NCI-H128 (cell line): ENCODE results near the gene DUOX2.
"Not testable (repeated sequence)": the region's sequence is repeated elsewhere in the genome, so short reads cannot be mapped to it uniquely, and the experiment has no call there.

Experiments used
- DNase-seq: peaks from one replicate; lab custom pipeline; 2025; ENCODE audit not compliant: unreplicated experiment; lab: John Stamatoyannopoulos, UW

The DUOX2 gene

DNA sequence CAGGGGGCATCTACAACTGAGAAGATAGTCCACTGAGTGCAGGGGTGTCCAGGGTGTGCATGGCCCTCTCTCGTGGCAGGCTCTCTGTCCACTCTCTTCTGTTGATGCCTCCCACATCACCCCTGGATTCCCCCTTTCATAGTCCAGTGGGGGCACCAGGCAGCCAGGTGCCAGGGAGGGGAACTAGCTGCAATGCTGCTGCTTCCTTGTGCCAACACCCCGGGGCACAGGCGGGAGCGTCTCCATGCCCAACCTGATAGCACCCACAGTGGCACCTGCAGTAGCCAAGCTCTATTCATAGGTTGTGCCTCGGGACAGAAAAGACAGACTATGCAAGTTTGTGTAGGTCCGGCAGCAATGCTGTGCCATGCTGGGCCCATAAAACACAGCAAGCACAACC is 11.7 kb downstream of the DUOX2 start:
- DNase-seq, result no peak

DNA sequence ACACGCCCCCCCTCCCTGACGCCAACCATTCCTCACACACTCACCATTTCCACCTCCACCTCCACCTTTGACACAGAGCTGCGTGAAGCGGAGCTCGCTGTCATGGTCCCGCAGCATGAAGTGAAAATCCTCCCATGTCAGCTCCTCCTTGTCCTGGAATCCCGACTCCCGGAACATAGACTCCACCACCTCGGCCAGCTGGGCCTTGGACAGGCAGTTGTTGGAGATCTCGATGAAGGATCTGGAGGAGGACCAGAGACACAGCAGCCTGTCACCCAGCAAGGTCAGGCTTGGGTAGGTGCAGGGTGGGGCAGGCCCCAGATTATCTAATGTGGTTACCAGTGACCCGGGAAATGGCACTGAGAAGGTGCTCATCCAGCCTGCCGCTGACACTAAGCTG is 12.2 kb downstream of the DUOX2 start:
- DNase-seq, result no peak

DNA sequence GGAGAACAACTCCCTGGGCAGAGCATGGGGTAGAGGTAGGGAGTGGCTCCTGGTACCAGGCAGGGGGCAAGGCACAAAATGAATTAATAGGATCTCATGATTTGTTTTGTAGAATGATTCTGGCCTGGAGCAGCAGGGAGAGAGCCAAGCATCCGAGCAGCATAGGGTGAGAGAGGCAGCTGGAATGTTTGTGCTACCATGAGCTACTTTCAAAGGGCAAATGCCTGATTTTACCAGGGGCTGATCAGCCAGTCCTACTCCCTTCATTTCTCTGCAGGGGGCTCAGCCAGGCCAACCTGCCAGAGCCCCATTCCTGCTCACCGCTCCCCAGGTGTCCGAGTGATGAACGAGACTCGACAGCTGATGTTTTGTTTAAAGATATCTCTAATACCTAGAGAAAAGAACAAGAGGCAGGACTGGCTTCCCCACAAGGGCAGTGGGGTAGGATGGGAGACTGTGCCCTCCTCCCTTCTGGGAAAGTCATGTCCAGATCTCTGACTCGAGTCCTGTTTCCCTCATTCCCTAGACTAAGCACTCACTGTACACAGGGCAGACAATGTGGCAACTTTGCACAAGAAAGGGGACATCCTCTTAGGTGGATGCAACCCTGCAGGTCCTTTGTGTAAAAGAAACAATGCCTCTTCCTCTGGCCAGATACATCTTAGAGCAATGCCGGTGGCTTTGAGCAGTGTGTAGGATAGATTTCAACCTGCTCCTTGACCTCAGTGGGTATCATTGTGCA is 12.9 kb downstream of the DUOX2 start:
- DNase-seq, result no peak

DNA sequence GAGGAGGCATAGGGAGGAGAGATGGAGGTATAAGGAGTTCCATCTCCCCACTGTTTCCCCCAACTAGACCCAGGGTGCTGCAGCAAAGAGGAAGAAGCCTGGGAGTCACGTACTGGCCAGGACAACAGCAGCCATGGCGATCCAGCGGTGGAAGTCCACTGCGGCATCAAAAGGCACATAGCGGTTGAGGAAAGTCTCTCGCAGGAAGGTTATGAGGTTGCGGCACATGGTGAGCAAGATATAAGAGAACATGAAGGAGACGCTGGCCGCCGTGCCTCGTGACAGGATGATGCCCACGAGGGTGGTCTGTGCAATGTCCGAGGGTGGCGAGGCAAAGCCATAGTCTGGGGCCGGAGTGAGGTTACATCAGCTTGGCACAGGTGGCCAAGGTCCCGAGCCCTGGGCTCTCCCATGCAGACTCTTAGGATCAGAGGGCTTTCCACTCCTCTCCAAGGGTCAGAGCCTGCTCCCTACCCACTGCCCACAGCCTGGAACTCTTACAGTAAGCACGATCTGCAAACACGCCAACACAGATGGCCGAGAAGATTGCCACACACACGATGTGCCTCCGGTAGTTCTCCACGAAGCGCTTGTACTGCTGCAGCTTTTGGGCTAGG is 14.3 kb downstream of the DUOX2 start:
- DNase-seq, result no peak

DNA sequence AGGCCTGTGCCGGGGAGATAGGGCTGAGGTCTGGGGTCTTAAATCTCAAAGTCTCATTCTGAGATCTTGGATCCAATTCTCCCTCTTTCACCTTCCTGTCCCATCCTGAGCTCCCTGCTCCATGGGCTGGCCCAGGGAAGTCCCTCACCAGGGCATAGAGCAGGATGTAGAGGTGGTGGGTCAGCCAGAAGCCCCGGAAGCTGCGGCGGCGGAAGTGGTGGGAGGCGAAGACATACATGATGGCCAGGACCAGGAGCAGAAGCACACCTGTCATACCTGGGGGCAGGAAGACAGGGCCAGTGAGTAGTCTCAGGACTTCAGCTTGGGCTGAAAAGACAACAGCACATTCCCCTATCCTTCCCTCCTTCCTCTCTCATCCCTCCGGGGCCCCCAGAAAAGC is 16.5 kb downstream of the DUOX2 start:
- no peak for DNase-seq

DNA sequence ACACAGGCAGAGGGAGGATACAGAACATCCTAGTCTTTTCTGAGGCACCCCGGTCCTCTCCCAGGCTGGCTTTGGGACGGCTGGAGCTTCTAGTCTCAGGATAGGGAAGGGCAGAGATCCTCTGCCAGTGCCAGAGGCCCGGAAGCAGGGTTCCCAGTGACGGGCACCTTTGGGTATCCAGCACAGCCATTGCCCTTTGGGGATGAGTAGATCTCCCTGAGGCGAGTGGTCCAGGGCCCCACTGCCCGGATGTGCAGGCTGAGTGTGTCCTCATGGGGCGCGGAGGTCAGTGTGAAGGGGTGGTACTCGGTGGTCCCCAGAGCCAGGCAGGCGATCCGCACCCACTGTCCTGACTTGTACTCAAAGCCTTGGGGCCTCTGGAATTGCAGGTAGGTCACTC is 18.3 kb downstream of the DUOX2 start:
- DNase-seq, result no peak

DNA sequence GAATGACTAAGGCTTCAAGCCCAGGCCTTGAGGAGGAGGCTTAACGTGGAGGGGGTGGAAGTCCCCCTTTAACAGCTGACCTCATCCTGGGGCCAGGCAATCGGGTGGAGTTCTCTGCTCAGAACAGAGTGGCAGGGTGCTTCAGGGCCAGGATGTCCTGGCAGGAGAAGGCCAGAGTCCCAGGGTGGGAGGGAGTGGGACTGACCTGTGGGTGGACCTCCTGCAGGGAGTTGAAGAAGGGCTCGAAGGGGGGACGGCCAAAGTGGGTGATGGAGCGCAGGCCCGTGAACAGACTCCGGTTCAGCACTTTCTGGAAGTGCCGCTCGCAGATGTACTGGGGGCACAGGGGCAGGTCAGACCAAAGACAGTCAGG is 19.6 kb downstream of the DUOX2 start:
- DNase-seq, result no peak

DNA sequence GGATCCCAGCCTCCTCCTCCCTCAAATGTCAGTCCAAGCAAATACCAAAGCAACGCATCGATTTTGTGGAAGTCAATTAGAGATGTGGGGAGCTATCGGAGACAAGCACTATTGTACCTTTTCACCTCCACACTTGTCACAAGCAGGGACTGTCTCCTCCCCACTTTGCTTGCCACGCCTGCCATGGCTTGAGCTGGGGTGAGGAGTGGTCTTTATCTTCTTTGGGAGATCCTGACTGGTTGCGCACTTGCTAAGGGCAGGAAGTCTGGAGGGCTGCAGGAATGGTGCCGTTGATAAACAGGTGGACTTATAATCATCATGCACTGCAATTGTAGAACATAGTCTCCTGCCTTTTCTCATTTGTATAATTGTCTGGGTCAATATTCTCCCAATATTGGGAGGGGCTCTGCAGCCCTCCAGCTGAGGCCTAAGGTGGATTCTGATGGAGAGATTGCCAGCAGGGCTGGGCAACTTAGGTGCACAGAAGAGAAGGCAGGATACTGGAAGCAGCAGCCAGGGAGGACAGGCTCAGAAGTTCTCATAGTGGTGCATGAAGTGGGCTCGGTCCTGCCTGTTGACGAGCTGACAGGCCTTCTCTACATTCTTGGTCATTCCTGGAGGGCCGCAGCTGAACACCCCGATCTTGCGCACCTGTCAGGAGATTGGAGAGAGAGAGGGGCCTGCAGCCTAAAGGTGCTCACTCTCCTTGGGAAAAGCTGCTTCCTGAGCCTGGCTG is 20.2 kb downstream of the DUOX2 start:
- no peak for DNase-seq

DNA sequence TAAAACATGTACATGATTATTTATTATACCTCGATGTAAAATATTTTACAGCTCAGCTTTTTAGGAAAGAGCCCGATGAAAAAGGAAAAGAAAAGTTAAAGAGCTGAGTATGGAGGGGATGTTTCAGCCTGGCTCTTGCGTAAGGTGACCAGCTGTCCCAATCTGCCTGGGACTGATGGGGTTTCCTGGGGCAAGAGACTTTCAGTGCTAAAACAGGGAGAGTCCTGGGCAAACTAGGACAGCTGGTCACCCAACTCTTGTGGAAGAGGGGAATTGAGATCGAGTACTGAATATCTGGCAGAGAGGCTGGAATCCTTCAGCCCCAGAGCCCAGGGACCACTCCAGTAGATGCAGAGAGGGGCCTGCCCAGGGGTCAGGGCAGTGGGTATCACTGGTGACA is 21.0 kb downstream of the DUOX2 start:
- DNase-seq, result no peak

DNA sequence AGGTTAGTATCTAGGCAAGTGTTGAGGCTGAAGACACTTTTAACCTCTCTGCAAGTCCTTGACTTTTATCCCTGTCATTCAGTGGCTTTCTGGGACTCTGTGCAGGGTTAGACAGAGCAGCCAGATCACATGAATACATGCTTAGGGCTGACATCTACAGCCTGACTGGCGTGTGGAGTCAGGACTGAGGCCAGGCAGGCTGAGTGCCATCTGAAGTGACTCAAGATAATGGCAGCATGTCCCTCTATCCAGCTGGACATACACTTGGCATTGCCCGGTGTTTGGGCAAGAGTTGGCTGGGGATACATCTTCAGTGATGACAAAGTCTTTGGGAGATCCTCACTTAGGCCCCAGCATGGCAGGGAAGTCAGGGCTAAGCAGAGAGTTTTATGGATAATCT is 22.4 kb downstream of the DUOX2 start:
- no peak for DNase-seq

DNA sequence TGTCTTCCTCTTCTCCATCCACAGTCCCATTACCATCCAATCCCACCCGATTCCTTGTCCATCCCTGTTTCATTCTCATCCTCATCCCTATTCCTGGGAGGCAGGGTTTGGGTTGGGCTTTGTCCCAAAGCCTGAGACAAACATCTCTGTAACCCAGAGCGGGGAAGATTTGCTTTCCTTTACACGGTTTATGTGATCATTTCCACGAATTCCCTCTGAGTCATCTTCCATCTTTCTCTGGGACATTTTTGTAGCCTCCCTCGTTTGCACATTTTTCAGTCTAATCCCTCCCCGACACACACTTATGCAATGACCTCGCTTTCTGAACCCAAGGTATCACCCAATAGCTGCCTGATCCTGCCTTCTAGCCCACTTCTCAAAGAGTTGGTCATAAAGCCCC is 22.8 kb downstream of the DUOX2 start:
- DNase-seq, result no peak

DNA sequence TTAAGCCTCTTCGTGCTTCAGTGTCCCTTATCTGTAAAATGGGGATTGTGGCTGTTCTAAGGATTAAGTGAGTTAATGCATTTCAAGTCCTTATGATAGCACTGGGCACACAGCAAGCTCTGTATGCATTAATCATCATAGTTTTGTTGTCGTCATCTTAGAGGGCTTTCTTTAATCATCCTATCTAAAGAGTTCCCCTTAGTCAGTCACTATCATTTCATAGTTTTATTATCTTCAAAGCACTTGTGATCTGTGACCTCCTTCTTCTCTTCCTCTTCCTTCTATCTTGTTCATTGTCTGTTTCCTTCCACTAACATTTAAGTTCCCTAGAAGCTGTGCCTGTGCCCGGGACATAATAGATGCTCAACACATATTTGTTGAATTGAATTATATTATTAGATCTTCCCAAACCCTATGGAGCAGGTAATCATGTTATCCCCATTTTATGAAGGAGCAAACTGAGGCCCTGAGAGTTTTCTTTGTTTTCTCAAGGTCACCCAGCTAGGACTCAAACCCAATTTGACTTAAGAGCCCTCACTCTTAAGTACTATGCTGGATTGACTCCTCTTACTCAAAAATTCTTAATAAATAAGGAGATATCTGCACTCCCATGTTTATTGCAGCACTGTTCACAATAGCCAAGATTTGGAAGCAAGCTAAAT is 24.1 kb downstream of the DUOX2 start:
- no peak for DNase-seq

DNA sequence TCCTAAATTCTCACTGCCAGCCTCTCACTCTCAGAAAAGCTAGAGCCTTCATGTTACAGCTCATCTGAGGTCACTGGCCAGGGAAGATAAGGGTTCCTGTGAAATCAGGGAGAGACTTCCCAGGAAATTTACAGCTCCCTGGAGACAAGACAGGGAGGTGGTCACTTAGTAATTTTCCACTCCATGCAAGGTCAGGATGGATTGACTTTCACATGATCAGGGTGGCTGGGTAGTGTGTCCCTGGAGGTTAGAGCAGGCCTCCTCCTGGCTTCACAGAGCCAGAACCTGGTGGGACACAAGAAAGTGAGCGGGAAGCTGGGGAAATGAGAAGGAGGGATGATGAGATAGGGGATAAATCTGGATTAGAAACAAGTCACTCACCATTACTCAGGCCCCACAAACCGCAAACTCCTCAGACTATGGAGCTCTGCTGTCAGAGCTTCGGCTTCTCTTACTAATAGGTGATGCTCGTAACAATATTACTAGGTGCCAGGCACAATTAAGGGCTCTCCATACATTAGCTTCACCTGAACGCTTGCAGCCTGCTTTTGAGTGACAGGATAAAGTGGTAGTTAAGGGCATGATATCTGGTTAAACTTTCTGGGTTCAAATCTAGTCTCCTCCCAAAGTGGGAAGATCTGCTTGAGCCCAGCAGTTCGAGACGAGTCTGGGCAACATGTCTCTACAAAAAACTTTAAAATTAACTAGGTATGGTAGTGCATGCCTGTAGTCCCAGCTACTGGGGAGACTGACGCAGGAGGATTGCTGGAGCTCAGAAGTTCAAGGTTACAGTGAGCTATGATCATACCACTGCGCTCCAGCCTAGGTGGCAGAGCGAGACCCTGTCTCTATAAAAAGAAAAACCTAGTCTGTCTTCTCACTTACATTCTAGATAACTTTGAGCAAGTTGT is 24.9 kb downstream of the DUOX2 start:
- no peak for DNase-seq

DNA sequence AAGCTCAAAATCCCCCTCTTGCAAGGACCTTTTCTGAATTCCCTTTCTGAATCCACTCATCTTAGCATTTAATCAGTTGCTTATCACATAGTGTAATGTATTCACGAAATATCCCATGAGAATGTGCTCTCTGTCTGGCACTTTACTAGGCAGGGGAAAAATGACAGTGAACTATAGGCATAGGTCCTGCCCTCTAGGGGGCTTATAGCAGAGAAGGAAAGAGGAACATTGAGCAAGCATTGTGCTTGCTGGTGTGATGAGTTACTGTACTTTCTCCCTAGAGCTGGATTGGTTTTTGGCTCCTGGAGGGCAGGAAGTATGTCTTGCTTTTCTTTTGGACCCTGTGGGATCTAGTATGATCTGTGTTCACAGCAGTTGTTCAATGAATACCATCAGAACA is 26.5 kb downstream of the DUOX2 start:
- DNase-seq, result no peak

DNA sequence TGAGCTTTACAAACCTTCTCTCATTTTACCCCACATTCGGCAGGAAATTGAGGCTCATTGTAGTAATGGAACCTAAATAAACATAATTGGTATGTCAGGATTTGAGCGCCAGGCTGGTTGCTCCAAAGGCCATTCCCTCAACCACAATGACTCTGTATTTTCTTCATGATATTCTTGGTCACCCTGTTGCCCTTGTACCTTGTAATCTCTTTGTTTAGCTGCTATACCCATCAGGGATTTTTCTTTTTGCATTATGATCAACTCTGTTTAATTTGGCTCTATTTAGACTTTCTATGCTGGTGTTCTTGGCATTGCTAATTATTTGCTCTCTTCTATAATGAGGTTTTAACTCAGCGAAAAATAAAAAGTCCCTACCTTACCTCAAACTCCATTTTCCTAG is 29.8 kb downstream of the DUOX2 start:
- DNase-seq, result no peak

DNA sequence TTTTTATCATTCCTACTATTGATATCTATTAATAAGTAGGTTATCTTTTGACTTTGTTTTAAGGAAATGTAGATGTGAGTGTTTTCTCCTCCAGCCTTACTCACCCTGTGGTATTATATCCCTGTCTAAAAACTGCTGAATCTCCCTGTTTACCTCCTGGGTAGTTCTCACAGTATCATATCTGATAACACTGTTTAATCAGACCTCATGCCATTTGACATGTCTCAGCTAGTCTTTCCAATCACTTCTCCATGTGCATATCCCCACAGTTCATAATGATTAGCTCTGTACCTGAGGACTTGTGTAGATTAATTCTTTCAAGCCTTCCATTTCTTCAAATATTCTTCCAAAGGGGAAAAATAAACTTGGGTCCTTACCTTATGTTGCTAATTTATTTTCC is 30.7 kb downstream of the DUOX2 start:
- no peak for DNase-seq

DNA sequence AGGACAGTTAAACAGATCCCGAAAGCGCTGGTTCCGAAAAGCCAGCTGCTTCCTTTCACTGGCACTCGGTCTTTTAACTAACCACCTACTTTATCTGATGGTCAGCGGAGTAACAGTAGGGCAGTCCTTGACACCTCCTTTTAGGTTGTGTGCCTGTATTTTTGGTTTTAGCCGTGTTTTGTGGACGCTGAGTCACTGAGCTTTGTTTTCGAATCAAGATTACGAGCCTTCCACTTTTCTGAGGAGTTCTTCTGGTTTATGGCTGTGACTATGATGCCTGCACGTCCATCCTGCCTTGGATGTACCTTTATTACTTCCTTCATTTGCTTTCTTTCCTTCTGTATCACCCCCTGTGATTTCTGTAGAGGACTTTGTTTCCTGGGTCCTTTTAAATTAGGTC is 31.6 kb downstream of the DUOX2 start:
- not testable (repeated sequence) for DNase-seq

DNA sequence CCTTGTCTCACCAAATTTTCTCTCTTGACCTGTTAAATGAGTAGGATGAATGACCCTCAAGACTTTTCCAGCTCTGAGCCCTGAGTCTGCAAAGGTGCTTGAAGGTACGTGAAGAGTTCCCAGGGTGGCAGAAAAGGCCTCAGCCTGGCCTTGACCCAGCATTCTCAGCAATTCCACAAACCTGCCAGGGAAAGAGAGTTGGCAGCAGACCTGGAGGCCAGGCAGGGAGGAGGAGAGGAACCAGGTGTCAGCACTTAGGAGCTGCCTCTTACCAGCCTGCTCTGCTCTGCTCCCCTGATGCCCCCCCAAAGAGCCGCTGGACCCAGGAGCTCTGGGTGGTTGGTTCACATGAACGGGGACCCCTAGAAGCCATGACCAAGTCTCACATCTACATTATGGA is 33.4 kb downstream of the DUOX2 start:
- DNase-seq, result not testable (repeated sequence)

DNA sequence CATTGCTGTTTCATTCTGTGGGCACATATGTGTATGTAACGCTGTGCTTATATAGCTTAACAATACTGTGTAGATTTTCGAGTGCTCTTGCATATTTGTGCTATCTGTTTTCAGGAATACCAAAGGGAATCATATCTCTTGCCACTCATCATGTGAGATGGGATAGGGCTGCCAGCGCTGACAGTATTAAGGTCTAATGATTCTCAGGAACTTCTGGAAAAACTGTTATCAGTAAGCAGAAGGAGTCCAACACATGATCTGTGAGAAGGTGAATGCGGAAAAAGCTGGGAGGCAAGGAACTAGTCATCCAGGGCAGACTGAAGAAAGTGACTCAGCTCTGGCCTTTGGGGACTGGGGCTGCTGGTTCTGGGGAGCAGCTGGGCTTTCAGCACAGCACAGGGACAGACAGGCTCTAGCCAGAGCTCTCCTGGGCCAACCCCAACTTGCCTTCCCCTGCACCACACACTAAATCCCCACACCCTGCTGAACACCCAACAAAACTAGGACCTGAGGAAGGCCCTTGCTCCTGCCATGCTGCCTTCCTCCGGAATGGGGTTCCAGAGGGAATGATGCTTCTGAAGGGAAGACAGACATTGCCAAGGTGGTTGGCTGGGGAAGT is 34.2 kb downstream of the DUOX2 start:
- not testable (repeated sequence) for DNase-seq

DNA sequence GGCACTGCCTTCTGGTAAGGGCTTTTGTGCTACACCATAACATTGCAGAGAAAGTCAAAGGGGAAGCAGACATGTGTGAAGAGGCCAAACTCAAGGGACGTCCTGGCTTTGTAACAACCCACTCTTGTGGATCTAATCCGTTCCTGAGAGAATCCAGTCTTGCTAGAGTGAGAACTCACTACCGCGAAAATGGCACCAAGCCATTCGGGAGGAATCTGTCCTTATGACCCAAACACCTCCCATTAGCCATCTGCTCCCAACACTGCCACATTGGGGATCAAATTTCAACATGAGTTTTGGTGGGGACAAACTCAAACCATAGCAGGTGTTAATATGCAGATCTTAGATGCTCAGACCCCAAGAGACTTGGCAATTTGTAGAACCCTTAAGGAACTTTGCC is 34.8 kb downstream of the DUOX2 start:
- not testable (repeated sequence) for DNase-seq
